Ectodermal cell (in vitro differentiated cells): ENCODE results near the gene DNAJC18.

ENCODE experiments used
- H3K27ac ChIP-seq: 2 replicates; pipeline ENCODE4 v1.7.0; 2013; ENCODE audit warnings: mild to moderate bottlenecking, low read depth, low read length; ENCODE audit not compliant: insufficient read depth, poor library complexity, severe bottlenecking
- H3K27me3 ChIP-seq: 2 replicates; pipeline ENCODE4 v1.7.0; 2013; ENCODE audit warnings: mild to moderate bottlenecking, low read length; ENCODE audit not compliant: insufficient read depth, control insufficient read depth, poor library complexity, severe bottlenecking
- H3K36me3 ChIP-seq: one replicate; pipeline ENCODE4 v1.7.0; 2013; ENCODE audit warnings: low read length; ENCODE audit not compliant: control insufficient read depth, insufficient read depth
- H3K4me1 ChIP-seq: one replicate; pipeline ENCODE4 v1.7.0; 2013; ENCODE audit warnings: low read length; ENCODE audit not compliant: control insufficient read depth, insufficient read depth
- H3K4me3 ChIP-seq: 2 replicates; pipeline ENCODE4 v1.7.0; 2013; ENCODE audit warnings: low read depth, low read length, control low read depth; ENCODE audit not compliant: insufficient read depth
- H3K9me3 ChIP-seq: 2 replicates; pipeline ENCODE4 v1.7.0; 2013; ENCODE audit warnings: mild to moderate bottlenecking, low read length, moderate library complexity; ENCODE audit not compliant: control insufficient read depth
- WGBS, 2 experiments: methylation state at CpG; one replicate each; pipeline ENCODE4 v1.1.7; 2013; ENCODE audit warnings: missing lambda C conversion rate in 2 of 2; 5-methylcytosine and 5-hydroxymethylcytosine counted together

The DNAJC18 gene

DNA sequence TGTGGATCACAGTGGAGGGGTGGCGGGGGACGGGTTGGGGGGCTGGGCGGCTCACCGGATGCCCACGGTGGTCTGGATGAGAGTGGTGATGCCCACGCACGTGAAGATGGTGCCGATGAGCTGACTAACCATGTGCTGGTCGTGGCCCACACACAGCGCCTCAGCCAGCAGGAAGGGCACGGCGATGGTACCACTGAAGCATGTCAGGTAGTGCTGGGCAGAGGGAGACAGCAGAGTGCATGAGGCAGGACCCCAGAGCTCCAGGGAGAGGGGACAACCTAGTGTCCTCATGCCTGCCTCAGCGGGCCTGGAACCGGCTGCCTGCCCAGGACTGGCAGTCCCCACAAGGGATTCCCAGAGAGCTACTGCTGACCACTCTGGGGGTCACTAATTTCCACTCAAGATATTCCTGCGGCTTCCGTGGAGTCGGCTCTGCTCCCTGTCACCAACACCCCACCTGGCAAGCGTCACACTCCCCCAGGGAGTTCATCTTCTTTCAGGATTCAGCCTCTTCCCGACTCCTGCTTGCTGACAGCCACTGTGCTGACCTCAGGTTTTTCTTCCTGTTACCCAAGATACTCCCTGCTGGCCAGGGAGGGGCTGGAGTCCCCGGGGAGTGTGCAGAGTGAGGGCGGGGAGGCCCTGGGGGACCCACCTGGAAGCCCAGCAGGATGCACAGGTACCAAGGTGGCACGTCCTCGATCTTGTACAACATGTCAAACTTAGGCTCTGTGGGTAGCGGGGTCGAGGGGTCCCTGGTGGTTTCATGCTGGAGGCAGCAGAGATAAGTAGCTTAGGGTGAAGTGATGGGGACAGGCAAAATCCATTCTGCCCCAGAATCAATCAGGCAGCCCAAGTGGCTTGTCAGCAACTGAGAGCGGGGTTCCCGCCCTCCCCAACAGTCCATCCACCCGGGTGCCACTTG lies 57.2 kb downstream of the DNAJC18 start:
- no peaks in the 10 kb centered on the region for H3K27me3 ChIP-seq
- H3K36me3 ChIP-seq = no peaks in the 10 kb centered on the region
- no peaks in the 10 kb centered on the region for H3K4me1 ChIP-seq
- 93 to 94% methylated on average over 28 of the region's 28 CpGs for WGBS, 2 experiments
- H3K27ac ChIP-seq = no peak overlapping the region
- H3K9me3 ChIP-seq = no peaks in the 10 kb centered on the region
- H3K4me3 ChIP-seq = no peak overlapping the region

DNA sequence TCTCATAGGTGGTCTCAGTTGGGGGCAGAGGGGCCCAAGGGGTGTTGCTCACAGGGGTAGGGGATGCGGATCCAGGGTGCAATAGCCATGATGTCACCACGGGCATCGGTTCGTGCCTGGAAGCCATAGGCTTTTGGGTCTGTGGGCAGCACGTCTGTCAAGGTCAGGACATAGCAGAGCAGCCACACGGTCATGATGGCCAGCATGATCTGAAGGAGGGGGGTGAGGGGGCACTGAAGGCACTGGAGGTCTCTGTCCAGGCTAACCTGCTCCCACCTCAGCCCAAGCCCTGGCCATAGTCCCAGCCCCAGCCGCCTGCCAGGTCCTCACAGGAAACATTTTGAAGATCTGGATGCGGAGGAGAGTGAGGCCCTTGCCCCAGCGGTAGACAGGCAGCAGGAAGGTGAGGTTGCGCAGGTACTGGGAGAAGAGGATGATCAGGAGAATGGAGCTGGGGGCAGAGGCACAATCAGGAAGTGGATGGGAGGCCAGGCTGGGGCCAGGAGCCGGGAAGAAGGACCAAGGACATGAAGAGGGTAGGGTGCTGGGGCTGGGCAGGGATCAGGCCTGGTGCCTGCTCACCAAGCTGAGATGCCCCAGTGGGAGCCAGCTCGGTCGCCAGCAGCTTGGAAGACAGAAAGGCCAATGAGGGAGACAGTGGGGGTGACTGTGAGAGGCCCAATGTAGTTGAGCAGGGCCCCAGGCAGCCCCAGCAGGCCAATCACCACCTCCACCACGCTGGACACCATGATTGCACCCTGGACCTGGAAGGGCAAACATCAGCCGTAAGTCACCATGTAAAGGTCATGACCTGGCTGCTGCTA lies 59.5 kb downstream of the DNAJC18 start:
- no peak overlapping the region for H3K27ac ChIP-seq
- H3K4me1 ChIP-seq = no peaks in the 10 kb centered on the region
- no peaks in the 10 kb centered on the region for H3K27me3 ChIP-seq
- no peaks in the 10 kb centered on the region for H3K36me3 ChIP-seq
- H3K9me3 ChIP-seq = no peaks in the 10 kb centered on the region
- no peak overlapping the region for H3K4me3 ChIP-seq
- WGBS, 2 experiments = 94% methylated on average over 15 of the region's 15 CpGs

DNA sequence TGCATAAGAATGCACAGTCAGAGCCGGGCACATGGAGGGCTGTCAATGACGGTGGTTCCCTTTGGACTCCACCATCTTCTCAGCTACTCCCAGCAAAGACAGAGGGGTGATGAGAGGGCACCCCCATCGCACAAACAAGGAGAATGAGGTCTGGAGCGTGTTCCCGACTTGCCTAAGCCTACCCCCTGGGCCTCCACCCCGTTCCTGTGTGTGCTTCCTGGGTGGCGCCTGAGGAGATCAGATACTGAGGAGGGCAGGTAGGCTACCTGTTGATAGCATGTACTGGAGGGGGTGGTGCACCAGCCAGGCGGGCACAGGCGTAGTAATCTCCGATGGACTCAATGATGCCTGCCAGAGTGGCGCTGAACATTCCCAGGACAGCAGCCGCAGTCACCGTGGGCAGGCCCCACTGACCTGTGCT lies 60.4 kb downstream of the DNAJC18 start:
- H3K4me3 ChIP-seq = no peak overlapping the region
- H3K9me3 ChIP-seq = no peaks in the 10 kb centered on the region
- no peaks in the 10 kb centered on the region for H3K36me3 ChIP-seq
- H3K27ac ChIP-seq = no peak overlapping the region
- WGBS, 2 experiments = 96% methylated on average over 13 of the region's 13 CpGs
- no peaks in the 10 kb centered on the region for H3K4me1 ChIP-seq
- H3K27me3 ChIP-seq = no peaks in the 10 kb centered on the region

GRCh38 chr5:139378101-139378825 lies 61.1 kb downstream of the DNAJC18 start:
- Histone ChIP-seq H3K9me3 (no peaks in the 10 kb centered on the region), H3K36me3 (no peaks in the 10 kb centered on the region), H3K27ac (no peak overlapping the region), H3K27me3 (no peaks in the 10 kb centered on the region), H3K4me1 (no peaks in the 10 kb centered on the region), H3K4me3 (no peak overlapping the region)
- 92 to 93% methylated on average over 47 of the region's 47 CpGs for WGBS, 2 experiments

DNA sequence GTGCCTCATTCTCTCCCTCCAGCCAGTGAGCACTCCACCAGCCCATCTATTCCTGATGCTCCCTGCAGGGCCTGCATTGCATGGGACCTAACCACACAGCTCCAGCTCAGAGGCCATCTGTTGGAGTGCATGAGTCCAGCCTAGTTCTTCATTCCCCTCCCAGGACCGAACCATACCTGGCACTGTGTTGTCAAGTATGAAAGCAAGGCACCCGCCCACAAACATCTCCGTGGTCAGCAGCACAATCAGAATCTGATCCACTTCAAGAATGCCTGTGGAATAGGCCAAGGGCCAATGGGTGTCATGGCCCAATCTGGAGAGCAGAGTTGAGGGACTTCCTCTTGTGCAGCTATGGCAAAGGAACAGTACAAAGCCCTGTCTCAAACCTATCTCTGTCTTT lies 62.1 kb downstream of the DNAJC18 start:
- Histone ChIP-seq H3K9me3 (no peaks in the 10 kb centered on the region), H3K4me3 (no peak overlapping the region), H3K27ac (no peak overlapping the region), H3K27me3 (no peaks in the 10 kb centered on the region), H3K36me3 (no peaks in the 10 kb centered on the region), H3K4me1 (no peaks in the 10 kb centered on the region)
- WGBS, 2 experiments = 94 to 95% methylated on average over 3 of the region's 3 CpGs

DNA sequence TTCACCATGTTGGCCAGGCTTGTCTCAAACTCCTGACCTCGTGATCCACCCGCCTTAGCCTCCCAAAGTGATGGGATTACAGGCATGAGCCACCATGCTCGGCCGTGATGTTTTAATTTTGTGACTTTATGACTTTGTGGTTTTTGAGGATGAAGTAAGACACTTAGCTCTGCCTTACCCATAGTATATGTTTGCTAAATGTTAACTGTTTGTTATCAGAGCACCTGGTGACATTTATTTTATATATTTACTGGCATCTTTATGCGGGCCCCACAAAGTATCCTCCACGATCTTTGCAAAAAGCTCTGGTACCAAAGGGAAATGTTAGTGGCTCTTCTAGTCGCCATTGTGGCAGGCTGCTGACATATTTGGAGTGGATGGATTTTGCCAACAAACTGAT lies 63.0 kb downstream of the DNAJC18 start:
- no peaks in the 10 kb centered on the region for H3K9me3 ChIP-seq
- 89 to 93% methylated on average over 7 of the region's 7 CpGs for WGBS, 2 experiments

DNA sequence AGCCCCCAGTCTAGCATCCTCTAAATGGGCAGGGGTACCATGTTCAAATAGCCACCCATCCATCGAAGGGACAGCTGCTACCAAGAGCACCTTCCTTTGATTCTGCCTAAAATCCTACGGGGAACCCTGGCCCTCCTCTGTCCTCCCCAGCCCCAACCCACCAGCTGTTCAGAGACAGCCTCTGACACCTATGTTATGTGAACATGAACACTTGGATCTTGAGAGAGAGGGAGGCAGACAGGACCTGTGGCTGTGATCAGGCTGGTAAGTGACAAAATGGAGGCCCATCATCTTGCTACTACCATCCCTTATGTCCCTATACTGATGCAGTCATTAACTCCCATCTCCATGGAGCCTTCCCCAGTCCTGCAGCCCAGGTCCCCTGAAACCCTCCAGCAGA lies 64.4 kb downstream of the DNAJC18 start:
- peaks cover 9% of the 10 kb centered on the region for H3K36me3 ChIP-seq
- no peak overlapping the region for H3K27ac ChIP-seq
- no peaks in the 10 kb centered on the region for H3K9me3 ChIP-seq
- no peaks in the 10 kb centered on the region for H3K27me3 ChIP-seq
- H3K4me1 ChIP-seq = no peaks in the 10 kb centered on the region
- WGBS, 2 experiments = 90 to 93% methylated on average over 2 of the region's 2 CpGs
- H3K4me3 ChIP-seq = no peak overlapping the region

More for the DNA sequence above, 63.0 kb downstream of the DNAJC18 start:
- H3K4me1 ChIP-seq = no peaks in the 10 kb centered on the region
- peaks cover 2% of the 10 kb centered on the region for H3K36me3 ChIP-seq
- H3K27ac ChIP-seq = no peak overlapping the region
- H3K4me3 ChIP-seq = no peak overlapping the region
- no peaks in the 10 kb centered on the region for H3K27me3 ChIP-seq

- 96% methylated on average over 7 of the region's 7 CpGs for WGBS, 2 experiments
- H3K4me1 ChIP-seq = no peaks in the 10 kb centered on the region
- H3K36me3 ChIP-seq = peaks cover 18% of the 10 kb centered on the region
- H3K4me3 ChIP-seq = no peak overlapping the region
- H3K27ac ChIP-seq = no peak overlapping the region
- no peaks in the 10 kb centered on the region for H3K9me3 ChIP-seq
- no peaks in the 10 kb centered on the region for H3K27me3 ChIP-seq
These were observed 67.6 kb downstream of the DNAJC18 start for GRCh38 chr5:139371482-139372435.

- Histone ChIP-seq H3K4me3 (no peak overlapping the region), H3K27me3 (no peaks in the 10 kb centered on the region), H3K9me3 (no peaks in the 10 kb centered on the region), H3K4me1 (no peaks in the 10 kb centered on the region), H3K27ac (no peak overlapping the region), H3K36me3 (peaks cover 40% of the 10 kb centered on the region)
- WGBS, 2 experiments = 91 to 100% methylated on average over 1 of the region's 1 CpG
These were observed 70.1 kb downstream of the DNAJC18 start for GRCh38 chr5:139369181-139369580.
